ENCODE measurements around the gene MOK. TPM values are rescaled to one million over a fixed set of nuclear protein-coding genes. Genes with fewer than 3 reads are reported as not detected.
"Not testable (repeated sequence)": the region's sequence is repeated elsewhere in the genome, so short reads cannot be mapped to it uniquely, and the experiment has no call there.

The MOK gene
- 1 to 10 TPM; 6.2 to 6.6 TPM for total RNA-seq

GRCh38 chr14:102304611-102305506 lies at the start of gene MOK:
Gene MOK, minus strand, starts transcription at chr14:102305164. Its CDS starts 196 bp downstream, at chr14:102304968.
- H3K27me3 Mint-ChIP-seq, result no peaks in the 10 kb centered on the region
- CTCF ChIA-PET, result interaction anchor here (1.0 to 3.8 kb wide), 6 partner anchors 10 to 289 kb away, joined by 3 to 39 read pairs (median 4); partner anchors contain the start of gene ZNF839
- DNase-seq, result peak; percentile 96
- H3K36me3 Mint-ChIP-seq (ENCODE audit: low read depth), result no peaks in the 10 kb centered on the region
- H3K27ac Mint-ChIP-seq, result peak within 1 kb of the TSS; percentile 83
- H3K9me3 Mint-ChIP-seq, result no peaks in the 10 kb centered on the region
- H3K4me1 Mint-ChIP-seq (ENCODE audit: low read depth), result peaks cover 4% of the 10 kb centered on the region
- TF ChIP-seq, protein P1, sequence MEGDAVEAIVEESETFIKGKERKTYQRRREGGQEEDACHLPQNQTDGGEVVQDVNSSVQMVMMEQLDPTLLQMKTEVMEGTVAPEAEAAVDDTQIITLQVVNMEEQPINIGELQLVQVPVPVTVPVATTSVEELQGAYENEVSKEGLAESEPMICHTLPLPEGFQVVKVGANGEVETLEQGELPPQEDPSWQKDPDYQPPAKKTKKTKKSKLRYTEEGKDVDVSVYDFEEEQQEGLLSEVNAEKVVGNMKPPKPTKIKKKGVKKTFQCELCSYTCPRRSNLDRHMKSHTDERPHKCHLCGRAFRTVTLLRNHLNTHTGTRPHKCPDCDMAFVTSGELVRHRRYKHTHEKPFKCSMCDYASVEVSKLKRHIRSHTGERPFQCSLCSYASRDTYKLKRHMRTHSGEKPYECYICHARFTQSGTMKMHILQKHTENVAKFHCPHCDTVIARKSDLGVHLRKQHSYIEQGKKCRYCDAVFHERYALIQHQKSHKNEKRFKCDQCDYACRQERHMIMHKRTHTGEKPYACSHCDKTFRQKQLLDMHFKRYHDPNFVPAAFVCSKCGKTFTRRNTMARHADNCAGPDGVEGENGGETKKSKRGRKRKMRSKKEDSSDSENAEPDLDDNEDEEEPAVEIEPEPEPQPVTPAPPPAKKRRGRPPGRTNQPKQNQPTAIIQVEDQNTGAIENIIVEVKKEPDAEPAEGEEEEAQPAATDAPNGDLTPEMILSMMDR (IDR thresholded peaks at IDR 0.05), result no peak
- intact Hi-C loops (cut with micrococcal nuclease), result no loop called here
- POLR2A ChIA-PET, result interaction anchor here (0.6 to 2.7 kb wide), 7 partner anchors 10 to 69 kb away, joined by 3 to 10 read pairs (median 4); partner anchors contain the start of genes CINP and TECPR2
- H3K4me3 Mint-ChIP-seq, result peak within 1 kb of the TSS; percentile 90
- ATAC-seq, result peak; percentile 99

- ChIA-PET CTCF (no interaction called here), POLR2A (no interaction called here)
- TF ChIP-seq, protein P1 (IDR thresholded peaks at IDR 0.05), result no peak
- H3K27ac Mint-ChIP-seq, result peak overlapping the region; percentile 34
- H3K9me3 Mint-ChIP-seq, result no peaks in the 10 kb centered on the region
- DNase-seq (peak; percentile 11), ATAC-seq (no peak)
- H3K4me3 Mint-ChIP-seq, result no peak overlapping the region
- H3K4me1 Mint-ChIP-seq (ENCODE audit: low read depth), result peaks cover 9% of the 10 kb centered on the region
- peaks cover 41% of the 10 kb centered on the region for H3K36me3 Mint-ChIP-seq (ENCODE audit: low read depth)
- no peaks in the 10 kb centered on the region for H3K27me3 Mint-ChIP-seq
- intact Hi-C loops (cut with micrococcal nuclease), result no loop called here
Observed at GRCh38 chr14:102353126-102353619, 48.2 kb upstream of the MOK start.

- intact Hi-C loops (cut with micrococcal nuclease), result no loop called here
- Mint-ChIP-seq H3K27ac (no peak overlapping the region), H3K27me3 (no peaks in the 10 kb centered on the region), H3K36me3 (ENCODE audit: low read depth) (peaks cover 34% of the 10 kb centered on the region), H3K4me3 (no peak overlapping the region), H3K9me3 (no peaks in the 10 kb centered on the region), H3K4me1 (ENCODE audit: low read depth) (peaks cover 9% of the 10 kb centered on the region)
- POLR2A ChIA-PET, result no interaction called here
- ATAC-seq, result no peak
- CTCF ChIA-PET, result interaction anchor here (1.6 kb wide), 2 partner anchors 10 to 85 kb away, joined by 3 to 5 read pairs; no protein-coding TSS in a partner anchor
- TF ChIP-seq, protein P1 (IDR thresholded peaks at IDR 0.05), result no peak
- DNase-seq, result no peak
Observed at GRCh38 chr14:102352213-102352612, 47.2 kb upstream of the MOK start.

- H3K36me3 Mint-ChIP-seq (ENCODE audit: low read depth), result peaks cover 31% of the 10 kb centered on the region
- DNase-seq; H3K4me3 Mint-ChIP-seq; ATAC-seq; H3K27me3 Mint-ChIP-seq; H3K27ac Mint-ChIP-seq; intact Hi-C loops (cut with micrococcal nuclease); H3K4me1 Mint-ChIP-seq (ENCODE audit: low read depth); H3K9me3 Mint-ChIP-seq: not testable (repeated sequence)
- ChIA-PET POLR2A (interaction anchor here (0.6 to 1.7 kb wide), 2 partner anchors 11 to 438 kb away, joined by 3 to 4 read pairs; partner anchors contain the start of genes CINP and TECPR2), CTCF (interaction anchor here (1.6 kb wide), 2 partner anchors 10 to 86 kb away, joined by 3 to 5 read pairs; no protein-coding TSS in a partner anchor)
Observed at GRCh38 chr14:102351593-102351992, 46.6 kb upstream of the MOK start.

- no peak for ATAC-seq
- peaks cover 9% of the 10 kb centered on the region for H3K4me1 Mint-ChIP-seq (ENCODE audit: low read depth)
- no peaks in the 10 kb centered on the region for H3K9me3 Mint-ChIP-seq
- H3K27ac Mint-ChIP-seq, result no peak overlapping the region
- no peaks in the 10 kb centered on the region for H3K27me3 Mint-ChIP-seq
- ChIA-PET POLR2A (interaction anchor here (0.6 to 1.7 kb wide), 3 partner anchors 9 to 439 kb away, joined by 3 to 4 read pairs (median 3); partner anchors contain the start of genes CINP and TECPR2), CTCF (interaction anchor here (1.2 to 1.6 kb wide), 3 partner anchors 11 to 86 kb away, joined by 3 to 5 read pairs (median 4); no protein-coding TSS in a partner anchor)
- DNase-seq, result no peak
- TF ChIP-seq, protein P1 (IDR thresholded peaks at IDR 0.05), result no peak
- H3K4me3 Mint-ChIP-seq, result no peak overlapping the region
- H3K36me3 Mint-ChIP-seq (ENCODE audit: low read depth), result peaks cover 27% of the 10 kb centered on the region
- intact Hi-C loops (cut with micrococcal nuclease), result no loop called here
Observed at GRCh38 chr14:102351023-102351422, 46.1 kb upstream of the MOK start.
